ENCODE measurements around the gene RPS6KA2.
A peak's percentile ranks its signal among the peaks of the same experiment; 100 is the strongest.
"Not testable (repeated sequence)": the region's sequence is repeated elsewhere in the genome, so short reads cannot be mapped to it uniquely, and the experiment has no call there.

Gene RPS6KA2

GRCh38 chr6:166365221-166365620 is 261.8 kb downstream of the RPS6KA2 start:
- H3K4me3 ChIP-seq (replicated peaks; ENCODE audit: low read depth, low read length): no peak overlapping the region
- DNase-seq (ENCODE audit: low read depth): peak; percentile 78
- TF ChIP-seq, protein P1, sequence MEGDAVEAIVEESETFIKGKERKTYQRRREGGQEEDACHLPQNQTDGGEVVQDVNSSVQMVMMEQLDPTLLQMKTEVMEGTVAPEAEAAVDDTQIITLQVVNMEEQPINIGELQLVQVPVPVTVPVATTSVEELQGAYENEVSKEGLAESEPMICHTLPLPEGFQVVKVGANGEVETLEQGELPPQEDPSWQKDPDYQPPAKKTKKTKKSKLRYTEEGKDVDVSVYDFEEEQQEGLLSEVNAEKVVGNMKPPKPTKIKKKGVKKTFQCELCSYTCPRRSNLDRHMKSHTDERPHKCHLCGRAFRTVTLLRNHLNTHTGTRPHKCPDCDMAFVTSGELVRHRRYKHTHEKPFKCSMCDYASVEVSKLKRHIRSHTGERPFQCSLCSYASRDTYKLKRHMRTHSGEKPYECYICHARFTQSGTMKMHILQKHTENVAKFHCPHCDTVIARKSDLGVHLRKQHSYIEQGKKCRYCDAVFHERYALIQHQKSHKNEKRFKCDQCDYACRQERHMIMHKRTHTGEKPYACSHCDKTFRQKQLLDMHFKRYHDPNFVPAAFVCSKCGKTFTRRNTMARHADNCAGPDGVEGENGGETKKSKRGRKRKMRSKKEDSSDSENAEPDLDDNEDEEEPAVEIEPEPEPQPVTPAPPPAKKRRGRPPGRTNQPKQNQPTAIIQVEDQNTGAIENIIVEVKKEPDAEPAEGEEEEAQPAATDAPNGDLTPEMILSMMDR (IDR thresholded peaks at IDR 0.05; ENCODE audit: low read length, missing control alignments): no peak

DNA sequence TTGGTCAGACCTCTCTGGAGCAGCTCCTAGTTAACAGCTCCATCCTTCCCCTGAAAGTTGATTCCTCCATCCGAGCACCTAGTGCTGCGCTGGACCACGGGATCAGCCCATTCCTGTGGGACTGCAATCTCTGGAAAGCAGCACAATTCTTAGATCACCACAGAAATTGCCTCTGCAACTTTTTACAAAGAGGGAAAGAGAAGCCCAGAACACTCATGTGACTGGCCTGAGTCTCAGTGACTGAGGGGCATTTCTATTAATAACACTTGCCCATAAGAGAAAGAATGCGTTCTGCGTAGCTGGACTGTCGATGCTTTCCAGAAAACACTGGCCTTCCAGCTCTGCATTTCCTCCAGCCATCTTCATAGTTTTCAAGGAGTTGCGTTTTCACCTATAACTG is 262.6 kb downstream of the RPS6KA2 start:
- no peak overlapping the region for H3K4me3 ChIP-seq (replicated peaks; ENCODE audit: low read depth, low read length)
- TF ChIP-seq, protein P1 (IDR thresholded peaks at IDR 0.05; ENCODE audit: low read length, missing control alignments): no peak
- DNase-seq (ENCODE audit: low read depth): no peak

GRCh38 chr6:166362427-166362826 is 264.6 kb downstream of the RPS6KA2 start:
- not testable (repeated sequence) for DNase-seq (ENCODE audit: low read depth); H3K4me3 ChIP-seq (replicated peaks; ENCODE audit: low read depth, low read length)

GRCh38 chr6:166361077-166361429 is 266.0 kb downstream of the RPS6KA2 start:
- peak; percentile 83 for DNase-seq (ENCODE audit: low read depth)
- H3K4me3 ChIP-seq (replicated peaks; ENCODE audit: low read depth, low read length): no peak overlapping the region
- TF ChIP-seq, protein P1 (IDR thresholded peaks at IDR 0.05; ENCODE audit: low read length, missing control alignments): no peak

GRCh38 chr6:166360243-166361076 is 266.6 kb downstream of the RPS6KA2 start:
- no peak for DNase-seq (ENCODE audit: low read depth)
- no peak overlapping the region for H3K4me3 ChIP-seq (replicated peaks; ENCODE audit: low read depth, low read length)
- TF ChIP-seq, protein P1 (IDR thresholded peaks at IDR 0.05; ENCODE audit: low read length, missing control alignments): no peak
